GM12873 (cell line): Measurements from ENCODE around the gene PREPL.

Experiments used
- TF ChIP-seq, protein P1 (sequence below): IDR thresholded peaks from 2 replicates; pipeline ENCODE4 v1.5.1; 2012; ENCODE audit warnings: low read depth, mild to moderate bottlenecking, moderate library complexity, low read length, control low read depth; ENCODE audit not compliant: insufficient read depth; ENCODE audit errors: missing control alignments

Gene PREPL

DNA sequence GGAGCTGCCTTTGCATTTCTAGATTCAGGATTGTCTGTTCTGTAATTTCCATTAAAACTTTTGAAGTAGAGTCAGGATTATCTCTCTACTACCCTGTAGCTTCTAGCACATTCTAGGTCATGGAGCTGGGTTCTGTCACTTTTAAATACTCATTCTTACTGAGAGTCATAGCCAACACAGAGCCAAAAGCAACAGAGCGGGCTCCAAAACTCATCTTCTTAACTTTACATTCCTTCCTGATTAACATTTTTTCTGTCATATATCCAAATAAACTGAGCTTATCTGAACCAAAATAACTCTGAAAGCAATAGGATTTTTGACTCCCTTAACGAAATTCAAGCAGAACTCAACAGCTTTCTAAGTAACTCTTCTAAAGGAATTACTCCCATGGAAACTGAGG, 12.9 kb downstream of the PREPL start:
- TF ChIP-seq, protein P1, sequence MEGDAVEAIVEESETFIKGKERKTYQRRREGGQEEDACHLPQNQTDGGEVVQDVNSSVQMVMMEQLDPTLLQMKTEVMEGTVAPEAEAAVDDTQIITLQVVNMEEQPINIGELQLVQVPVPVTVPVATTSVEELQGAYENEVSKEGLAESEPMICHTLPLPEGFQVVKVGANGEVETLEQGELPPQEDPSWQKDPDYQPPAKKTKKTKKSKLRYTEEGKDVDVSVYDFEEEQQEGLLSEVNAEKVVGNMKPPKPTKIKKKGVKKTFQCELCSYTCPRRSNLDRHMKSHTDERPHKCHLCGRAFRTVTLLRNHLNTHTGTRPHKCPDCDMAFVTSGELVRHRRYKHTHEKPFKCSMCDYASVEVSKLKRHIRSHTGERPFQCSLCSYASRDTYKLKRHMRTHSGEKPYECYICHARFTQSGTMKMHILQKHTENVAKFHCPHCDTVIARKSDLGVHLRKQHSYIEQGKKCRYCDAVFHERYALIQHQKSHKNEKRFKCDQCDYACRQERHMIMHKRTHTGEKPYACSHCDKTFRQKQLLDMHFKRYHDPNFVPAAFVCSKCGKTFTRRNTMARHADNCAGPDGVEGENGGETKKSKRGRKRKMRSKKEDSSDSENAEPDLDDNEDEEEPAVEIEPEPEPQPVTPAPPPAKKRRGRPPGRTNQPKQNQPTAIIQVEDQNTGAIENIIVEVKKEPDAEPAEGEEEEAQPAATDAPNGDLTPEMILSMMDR, result no peak

DNA sequence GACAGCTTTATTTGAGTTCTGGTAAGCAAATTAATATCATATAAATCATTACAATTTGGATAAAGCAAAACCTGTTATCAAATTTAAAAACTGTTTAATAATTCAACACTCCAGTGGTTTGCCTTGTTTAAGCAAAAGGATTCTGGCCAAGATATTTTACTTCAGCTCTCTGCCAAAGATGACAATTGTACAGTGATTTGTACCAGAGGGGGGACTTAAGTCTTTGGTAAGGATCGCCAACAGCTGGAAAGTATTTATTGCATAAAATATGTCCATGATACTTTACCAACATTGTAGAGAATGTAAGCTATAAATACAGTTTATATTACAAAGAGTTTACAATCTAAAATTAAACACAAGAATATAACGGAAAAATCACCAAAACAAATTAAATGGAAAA, 13.8 kb downstream of the PREPL start:
- TF ChIP-seq, protein P1, result no peak

DNA sequence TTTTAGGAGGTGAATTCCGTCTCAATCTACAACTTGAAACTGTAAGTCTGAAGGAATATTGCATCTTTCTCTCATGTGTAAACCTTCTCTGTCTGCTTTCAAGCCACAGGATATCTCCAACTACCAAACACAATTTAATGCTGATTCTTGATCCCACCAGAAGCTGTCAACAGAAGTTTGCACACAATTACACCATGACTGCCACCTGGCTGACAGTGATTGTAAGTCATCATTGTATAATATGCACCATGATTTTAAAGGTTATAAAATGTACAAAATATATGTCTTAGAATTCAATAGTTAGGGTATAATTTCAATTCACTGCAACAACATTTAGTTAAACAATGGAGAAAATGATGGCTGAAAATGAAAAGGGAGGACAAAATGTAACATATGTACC, 18.4 kb downstream of the PREPL start:
- TF ChIP-seq, protein P1, result peak; percentile 18

DNA sequence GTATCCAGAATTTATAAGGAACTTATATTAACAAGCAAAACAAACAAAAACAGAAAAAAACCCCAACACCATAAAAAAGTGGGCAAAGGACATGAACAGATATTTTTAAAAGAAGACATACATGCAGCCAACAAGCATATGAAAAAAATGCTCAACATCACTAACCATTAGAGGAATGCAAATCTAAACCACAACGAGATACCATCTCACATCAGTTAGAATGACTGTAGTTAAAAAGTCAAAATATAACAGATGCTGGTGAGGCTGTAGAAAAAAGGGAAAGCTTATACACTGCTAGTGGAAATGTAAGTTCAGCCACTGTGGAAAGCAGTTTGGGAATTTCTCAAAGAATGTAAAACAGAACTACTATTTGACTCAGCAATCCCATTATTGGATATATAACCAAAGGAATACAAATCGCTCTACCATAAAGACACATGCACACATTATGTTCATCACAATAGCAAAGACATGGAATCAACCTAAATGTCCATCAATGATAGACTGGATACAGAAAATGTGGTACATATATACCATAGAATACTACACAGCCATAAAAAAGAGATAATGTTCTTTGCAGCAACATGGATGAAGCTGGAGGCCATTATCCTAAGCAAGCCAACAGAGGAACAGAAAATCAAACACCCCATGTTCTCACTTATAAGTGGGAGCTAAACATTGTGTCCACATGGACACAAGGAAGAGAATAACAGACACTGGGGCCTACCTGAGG, 25.3 kb downstream of the PREPL start:
- TF ChIP-seq, protein P1, result no peak

DNA sequence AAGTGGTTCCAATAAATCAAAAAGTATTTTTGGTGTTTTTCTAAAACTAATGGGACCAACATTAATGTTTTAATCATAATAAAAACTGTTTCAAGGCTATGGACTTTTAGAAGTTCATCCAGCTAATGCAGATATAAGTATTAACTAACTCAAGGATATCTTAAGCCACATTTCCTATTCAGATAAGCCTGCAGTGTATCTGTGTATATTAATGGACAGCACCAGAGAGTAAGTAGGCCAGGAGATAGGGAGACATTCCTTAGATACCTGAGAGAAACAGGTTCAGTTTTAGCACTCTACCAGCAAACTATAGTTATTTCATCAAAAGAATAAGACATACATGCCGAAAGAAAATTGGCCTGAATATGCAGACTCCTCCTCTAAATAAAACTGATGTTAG, 27.3 kb downstream of the PREPL start:
- TF ChIP-seq, protein P1, result no peak

DNA sequence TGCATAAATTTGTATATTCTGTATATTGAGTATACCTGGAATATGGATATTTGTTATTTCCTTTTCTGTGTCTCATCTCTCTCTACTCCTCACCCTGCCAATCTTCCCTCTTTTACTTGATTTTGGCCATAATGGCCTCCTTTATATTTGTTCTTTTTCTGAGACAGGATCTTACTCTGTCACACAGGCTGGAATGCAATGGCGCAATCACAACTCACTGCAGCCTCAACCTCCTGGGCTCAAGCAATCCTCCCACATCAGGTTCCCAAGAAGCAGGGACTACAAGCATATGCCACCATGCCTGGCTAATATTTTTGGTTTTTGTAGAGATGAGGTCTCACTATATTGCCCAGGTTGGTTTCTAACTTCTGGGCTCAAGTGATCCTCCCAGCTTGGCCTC, 30.5 kb downstream of the PREPL start:
- TF ChIP-seq, protein P1, result no peak

DNA sequence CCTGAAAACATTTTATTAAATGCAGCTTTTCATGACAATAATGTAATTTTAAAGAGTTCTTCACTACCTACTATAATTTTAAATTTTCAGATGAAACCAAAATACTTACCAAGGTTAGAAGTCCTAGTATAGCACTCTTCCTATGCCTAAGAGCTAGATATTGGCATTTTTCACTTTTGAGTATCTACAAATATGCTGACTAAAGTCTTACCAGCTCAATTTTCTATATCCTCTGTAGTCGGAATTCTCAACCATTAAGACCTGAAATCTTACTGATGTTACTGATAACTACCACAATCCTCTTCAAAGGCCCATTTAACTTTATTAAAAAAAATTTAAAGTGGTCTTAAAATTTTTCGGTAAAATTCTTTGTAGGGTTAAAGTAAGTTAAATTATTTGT, 32.0 kb downstream of the PREPL start:
- TF ChIP-seq, protein P1, result no peak
